ENCODE results near the gene LFNG. TPM values are rescaled to one million over a fixed set of nuclear protein-coding genes. Genes with fewer than 3 reads are reported as not detected.

The LFNG gene
- total and polyA plus RNA-seq, 2 of the 13 experiments (the other 11 are each of a cell fraction or from before 2014, with no cell fraction given) = 0.44 to 1.5 TPM

GRCh38 chr7:2480070-2480408 is 39.5 kb upstream of the LFNG start (continued):
- TF ChIP-seq MAFK (conservative IDR thresholded peaks at IDR 0.05 in 1 of 2, IDR thresholded peaks at IDR 0.05 in 1 of 2; ENCODE audit: low read length in 2 of 2) (no peak), MED1 (CRISPR knock-in tag; IDR thresholded peaks at IDR 0.05) (no peak), SIN3A (IDR thresholded peaks at IDR 0.05; ENCODE audit: borderline replicate concordance, low read depth, low read length) (no peak), ZNF30 (CRISPR knock-in tag; IDR thresholded peaks at IDR 0.05) (no peak), AKAP8 (CRISPR knock-in tag; IDR thresholded peaks at IDR 0.05) (no peak), ZNF20 (CRISPR knock-in tag; IDR thresholded peaks at IDR 0.05) (no peak)
- TF ChIP-seq, protein P1, sequence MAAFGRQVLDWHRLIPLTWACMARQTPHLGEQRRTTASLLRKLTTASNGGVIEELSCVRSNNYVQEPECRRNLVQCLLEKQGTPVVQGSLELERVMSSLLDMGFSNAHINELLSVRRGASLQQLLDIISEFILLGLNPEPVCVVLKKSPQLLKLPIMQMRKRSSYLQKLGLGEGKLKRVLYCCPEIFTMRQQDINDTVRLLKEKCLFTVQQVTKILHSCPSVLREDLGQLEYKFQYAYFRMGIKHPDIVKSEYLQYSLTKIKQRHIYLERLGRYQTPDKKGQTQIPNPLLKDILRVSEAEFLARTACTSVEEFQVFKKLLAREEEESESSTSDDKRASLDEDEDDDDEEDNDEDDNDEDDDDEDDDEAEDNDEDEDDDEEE (CRISPR knock-in tag; IDR thresholded peaks at IDR 0.05) = no peak
- TF ChIP-seq, protein P2, sequence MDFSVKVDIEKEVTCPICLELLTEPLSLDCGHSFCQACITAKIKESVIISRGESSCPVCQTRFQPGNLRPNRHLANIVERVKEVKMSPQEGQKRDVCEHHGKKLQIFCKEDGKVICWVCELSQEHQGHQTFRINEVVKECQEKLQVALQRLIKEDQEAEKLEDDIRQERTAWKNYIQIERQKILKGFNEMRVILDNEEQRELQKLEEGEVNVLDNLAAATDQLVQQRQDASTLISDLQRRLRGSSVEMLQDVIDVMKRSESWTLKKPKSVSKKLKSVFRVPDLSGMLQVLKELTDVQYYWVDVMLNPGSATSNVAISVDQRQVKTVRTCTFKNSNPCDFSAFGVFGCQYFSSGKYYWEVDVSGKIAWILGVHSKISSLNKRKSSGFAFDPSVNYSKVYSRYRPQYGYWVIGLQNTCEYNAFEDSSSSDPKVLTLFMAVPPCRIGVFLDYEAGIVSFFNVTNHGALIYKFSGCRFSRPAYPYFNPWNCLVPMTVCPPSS (IDR thresholded peaks at IDR 0.05) = no peak

DNA sequence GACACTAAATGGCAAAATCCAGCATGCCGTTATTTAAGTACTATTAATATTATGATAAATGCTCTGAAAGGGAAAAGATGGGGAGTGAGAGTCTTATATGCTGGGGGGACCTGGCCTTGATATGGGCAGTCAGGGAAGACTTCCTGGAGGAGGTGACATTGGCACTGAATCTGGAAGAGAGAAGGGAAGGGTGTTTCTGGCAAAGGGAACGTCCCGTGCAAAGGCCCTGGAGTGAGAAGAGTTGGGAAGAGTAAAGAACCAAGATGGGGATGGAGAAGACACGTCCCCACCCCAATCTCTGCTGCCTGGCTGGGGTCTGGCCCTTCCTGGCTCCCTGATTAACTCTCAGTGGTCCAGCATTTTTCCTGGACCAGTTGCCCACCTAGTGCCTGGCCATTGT is 38.4 kb upstream of the LFNG start:
- Histone ChIP-seq H3K27ac (ENCODE audit: extremely low read length, insufficient read depth, low read length) (no peak overlapping the region), H4K20me1 (ENCODE audit: insufficient read depth, low read length) (no peaks in the 10 kb centered on the region), H3K27me3 (ENCODE audit: control insufficient read depth in 1 of 2, insufficient read depth in 2 of 2, low read length in 2 of 2) (peaks cover 13 to 52% of the 10 kb centered on the region in 2 experiments), H3K4me1 (ENCODE audit: insufficient read depth, low read length) (peaks cover 21% of the 10 kb centered on the region), H3K9ac (ENCODE audit: insufficient read depth, low read depth, low read length) (no peak overlapping the region), H3K9me3 (ENCODE audit: low read length) (no peaks in the 10 kb centered on the region), H3K4me2 (ENCODE audit: low read depth, low read length) (no peak overlapping the region), H3K79me2 (ENCODE audit: insufficient read depth, low read length) (no peaks in the 10 kb centered on the region), H3K4me3 (replicated peaks in 1 of 3; ENCODE audit: insufficient read depth in 1 of 3, low read depth in 2 of 3, low read length in 3 of 3) (no peak overlapping the region), H3K36me3 (replicated peaks in 1 of 2; ENCODE audit: control insufficient read depth in 1 of 2, insufficient read depth in 2 of 2, low read length in 2 of 2) (no peaks in the 10 kb centered on the region), H2AFZ (ENCODE audit: low read length) (no peak overlapping the region)
- DNase-seq (ENCODE audit: low spot score) = no peak
- BruUV-seq (replicated peaks) = no TSS peak
- no peak for ATAC-seq
- 13% methylated on average over 4 of the region's 4 CpGs for WGBS (ENCODE audit: low lambda C conversion rate)
- intact Hi-C loops (cut with micrococcal nuclease; ENCODE audit: unreplicated experiment) (no loop called here), in situ Hi-C loops (cut with HindIII; ENCODE audit: extremely low pct_ligation_motif_present, low pct_unique_long_range_greater_than_20kb) (no loop called here)
- TF ChIP-seq, protein P3, sequence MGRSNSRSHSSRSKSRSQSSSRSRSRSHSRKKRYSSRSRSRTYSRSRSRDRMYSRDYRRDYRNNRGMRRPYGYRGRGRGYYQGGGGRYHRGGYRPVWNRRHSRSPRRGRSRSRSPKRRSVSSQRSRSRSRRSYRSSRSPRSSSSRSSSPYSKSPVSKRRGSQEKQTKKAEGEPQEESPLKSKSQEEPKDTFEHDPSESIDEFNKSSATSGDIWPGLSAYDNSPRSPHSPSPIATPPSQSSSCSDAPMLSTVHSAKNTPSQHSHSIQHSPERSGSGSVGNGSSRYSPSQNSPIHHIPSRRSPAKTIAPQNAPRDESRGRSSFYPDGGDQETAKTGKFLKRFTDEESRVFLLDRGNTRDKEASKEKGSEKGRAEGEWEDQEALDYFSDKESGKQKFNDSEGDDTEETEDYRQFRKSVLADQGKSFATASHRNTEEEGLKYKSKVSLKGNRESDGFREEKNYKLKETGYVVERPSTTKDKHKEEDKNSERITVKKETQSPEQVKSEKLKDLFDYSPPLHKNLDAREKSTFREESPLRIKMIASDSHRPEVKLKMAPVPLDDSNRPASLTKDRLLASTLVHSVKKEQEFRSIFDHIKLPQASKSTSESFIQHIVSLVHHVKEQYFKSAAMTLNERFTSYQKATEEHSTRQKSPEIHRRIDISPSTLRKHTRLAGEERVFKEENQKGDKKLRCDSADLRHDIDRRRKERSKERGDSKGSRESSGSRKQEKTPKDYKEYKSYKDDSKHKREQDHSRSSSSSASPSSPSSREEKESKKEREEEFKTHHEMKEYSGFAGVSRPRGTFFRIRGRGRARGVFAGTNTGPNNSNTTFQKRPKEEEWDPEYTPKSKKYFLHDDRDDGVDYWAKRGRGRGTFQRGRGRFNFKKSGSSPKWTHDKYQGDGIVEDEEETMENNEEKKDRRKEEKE (IDR thresholded peaks at IDR 0.05) = no peak
- no peak for TF ChIP-seq ZNF350 (CRISPR knock-in tag; IDR thresholded peaks at IDR 0.05; ENCODE audit: borderline replicate concordance, low read depth)
- TF ChIP-seq ZFP36 (IDR thresholded peaks at IDR 0.05; ENCODE audit: borderline replicate concordance, low read depth, low read length, partially characterized antibody) = peak; percentile 80
- CTCF ChIA-PET (ENCODE audit: low intra/inter-chr PET ratio, low total read pairs) = no interaction called here
- no peak for FAIRE-seq
- POLR2A ChIA-PET = no interaction called here

All from HepG2 (cell line).